Activated naive CD8-positive, alpha-beta T cell (primary cell): ENCODE data around the gene VAPB.
"Not testable (repeated sequence)": the region's sequence is repeated elsewhere in the genome, so short reads cannot be mapped to it uniquely, and the experiment has no call there.

Experiments used
- H3K27ac Mint-ChIP-seq: one replicate; pipeline ENCODE4 v1.8.0; 2021; ENCODE audit warnings: mixed read lengths
- H3K27me3 Mint-ChIP-seq: one replicate; pipeline ENCODE4 v1.8.0; 2021; ENCODE audit warnings: mixed read lengths
- H3K36me3 Mint-ChIP-seq: one replicate; pipeline ENCODE4 v1.8.0; 2021; ENCODE audit warnings: mixed read lengths
- H3K4me1 Mint-ChIP-seq: one replicate; pipeline ENCODE4 v1.8.0; 2021; ENCODE audit warnings: low read depth, mixed read lengths
- H3K4me3 Mint-ChIP-seq: one replicate; pipeline ENCODE4 v1.8.0; 2021; ENCODE audit warnings: mild to moderate bottlenecking, mixed read lengths
- H3K9me3 Mint-ChIP-seq: one replicate; pipeline ENCODE4 v1.8.0; 2021; ENCODE audit warnings: low read depth, mixed read lengths

VAPB gene

DNA sequence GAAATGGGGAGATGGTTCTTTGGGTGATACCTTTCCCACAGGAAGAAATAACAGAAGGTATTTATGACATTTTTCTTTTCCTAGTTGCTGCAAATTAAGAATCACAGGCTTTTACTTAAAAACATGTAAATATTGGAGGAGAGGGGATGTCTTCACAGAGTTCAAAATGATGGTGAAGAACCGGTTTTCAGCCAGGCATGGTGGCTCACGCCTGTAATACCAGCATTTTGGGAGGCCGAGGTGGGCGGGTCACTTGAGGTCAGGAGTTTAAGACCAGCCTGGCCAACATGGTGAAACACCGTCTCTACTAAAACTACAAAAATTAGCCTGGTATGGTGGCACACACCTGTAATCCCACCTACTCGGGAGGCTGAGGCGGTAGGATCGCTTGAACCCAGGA, 15.7 kb upstream of the VAPB start:
- H3K4me1 Mint-ChIP-seq, H3K27ac Mint-ChIP-seq, H3K27me3 Mint-ChIP-seq, H3K9me3 Mint-ChIP-seq, H3K4me3 Mint-ChIP-seq, H3K36me3 Mint-ChIP-seq: not testable (repeated sequence)

DNA sequence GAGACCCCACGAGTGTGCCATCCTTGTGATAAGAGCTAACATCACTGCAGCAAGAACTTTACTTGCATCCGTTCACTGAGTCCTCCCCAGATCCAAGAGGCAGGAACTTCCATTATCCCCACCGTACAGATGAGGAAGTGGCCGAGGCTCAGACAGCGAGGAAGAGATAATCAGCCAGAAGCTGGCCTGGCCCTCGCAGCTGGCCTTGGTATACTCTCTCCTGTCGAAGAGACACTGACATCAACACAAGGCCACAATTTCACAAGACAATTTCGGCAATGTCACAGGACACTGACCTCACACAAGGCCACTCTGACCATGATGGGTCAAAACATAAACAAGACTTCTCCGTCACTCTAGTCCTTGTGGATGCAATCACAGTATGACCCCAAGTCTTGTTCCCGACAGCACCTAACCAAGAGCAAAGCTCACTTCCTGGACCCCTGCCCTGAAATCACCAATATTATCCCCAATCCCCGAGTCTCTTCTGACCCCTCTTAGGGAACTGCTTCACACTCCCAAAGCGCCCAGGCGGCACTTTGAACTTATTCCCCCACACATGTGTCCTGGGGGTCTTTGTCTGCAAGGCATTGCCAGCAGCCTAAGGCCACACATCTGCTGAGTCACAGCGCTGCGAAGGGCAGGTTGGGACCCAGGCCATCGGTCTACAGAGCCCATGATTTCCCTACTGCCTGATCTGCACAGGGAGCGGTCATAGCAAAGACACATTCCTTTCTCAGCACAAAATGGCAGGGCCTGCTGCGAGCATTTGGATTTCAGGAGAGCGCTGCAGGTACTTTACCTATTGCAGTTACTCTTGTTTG, 14.8 kb upstream of the VAPB start:
- Mint-ChIP-seq H3K36me3 (no peaks in the 10 kb centered on the region), H3K9me3 (no peaks in the 10 kb centered on the region), H3K4me1 (no peaks in the 10 kb centered on the region), H3K27me3 (peaks cover 2% of the 10 kb centered on the region), H3K4me3 (no peak overlapping the region), H3K27ac (no peak overlapping the region)

DNA sequence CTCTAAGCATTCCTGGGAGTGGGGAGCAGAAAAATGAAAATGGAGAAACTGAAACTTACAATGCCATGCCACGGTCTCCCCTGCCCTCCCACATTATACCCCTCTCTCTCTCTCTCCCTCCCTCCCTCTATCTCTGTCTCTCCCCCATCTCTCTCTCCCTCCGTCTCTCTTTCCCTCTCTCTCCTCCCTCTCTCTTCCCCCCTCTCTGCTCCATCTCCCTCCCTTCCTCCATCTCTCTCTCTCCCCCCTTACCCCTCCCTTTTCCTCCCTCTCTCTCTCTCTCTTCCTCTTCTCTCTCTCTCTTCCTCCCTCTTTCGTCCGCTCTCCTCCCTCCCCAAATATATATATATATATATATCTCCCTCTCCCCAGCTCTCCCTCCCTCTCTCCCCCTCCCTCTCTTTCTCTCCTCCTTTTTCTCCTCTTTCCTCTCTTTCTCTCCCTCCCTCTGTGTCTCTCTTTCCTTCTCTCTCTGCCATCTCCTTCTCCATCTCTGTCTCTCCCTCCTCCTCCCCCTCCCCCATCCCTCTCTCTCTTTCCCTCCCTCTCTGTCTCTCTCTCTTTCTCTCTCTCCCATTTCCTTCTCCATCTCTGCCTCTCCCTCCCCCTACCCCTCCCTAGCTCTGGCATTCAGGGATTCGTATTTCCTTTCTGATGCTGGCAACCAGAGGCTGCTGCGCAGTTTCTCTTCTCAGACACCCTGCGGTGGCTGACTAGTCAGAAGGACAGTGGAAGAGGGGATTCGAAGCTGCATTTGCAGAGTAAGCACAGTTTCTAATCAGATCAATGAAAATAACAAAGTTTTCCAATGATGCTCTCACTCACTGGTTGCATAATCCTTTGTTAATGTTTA, 13.9 kb upstream of the VAPB start:
- peaks cover 2% of the 10 kb centered on the region for H3K27me3 Mint-ChIP-seq
- H3K4me1 Mint-ChIP-seq, result no peaks in the 10 kb centered on the region
- no peak overlapping the region for H3K4me3 Mint-ChIP-seq
- H3K27ac Mint-ChIP-seq, result no peak overlapping the region
- H3K9me3 Mint-ChIP-seq, result no peaks in the 10 kb centered on the region
- H3K36me3 Mint-ChIP-seq, result no peaks in the 10 kb centered on the region

DNA sequence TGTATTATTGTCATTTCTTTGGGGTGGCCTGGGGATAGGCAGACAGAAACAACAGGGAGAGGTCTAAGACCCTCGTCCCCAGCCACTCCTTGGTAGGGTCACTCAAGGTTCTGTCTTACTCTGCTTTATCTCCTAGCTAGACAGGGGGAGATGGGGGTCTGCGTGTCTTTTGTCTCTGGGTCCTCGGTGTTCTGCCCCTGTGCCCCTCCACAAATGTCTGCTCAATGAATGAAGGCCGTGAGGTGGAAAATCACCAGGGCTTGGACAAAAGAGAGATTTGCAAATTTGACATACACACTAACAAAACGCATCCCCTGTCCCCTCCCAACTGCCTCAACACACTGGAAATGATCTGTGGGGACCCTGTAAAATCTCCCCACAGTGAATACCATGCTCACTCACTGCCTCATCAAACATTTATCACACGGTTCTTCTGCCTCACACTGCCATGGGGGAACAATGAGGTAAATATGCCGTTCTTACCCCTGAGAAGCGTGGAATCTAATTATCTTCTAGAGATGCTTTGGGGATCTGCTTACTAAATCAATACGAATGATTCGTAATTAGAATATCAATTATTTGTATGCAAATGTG, 13.2 kb upstream of the VAPB start:
- Mint-ChIP-seq H3K4me1 (no peaks in the 10 kb centered on the region), H3K27me3 (peaks cover 3% of the 10 kb centered on the region), H3K36me3 (no peaks in the 10 kb centered on the region), H3K27ac (no peak overlapping the region), H3K4me3 (no peak overlapping the region), H3K9me3 (no peaks in the 10 kb centered on the region)

DNA sequence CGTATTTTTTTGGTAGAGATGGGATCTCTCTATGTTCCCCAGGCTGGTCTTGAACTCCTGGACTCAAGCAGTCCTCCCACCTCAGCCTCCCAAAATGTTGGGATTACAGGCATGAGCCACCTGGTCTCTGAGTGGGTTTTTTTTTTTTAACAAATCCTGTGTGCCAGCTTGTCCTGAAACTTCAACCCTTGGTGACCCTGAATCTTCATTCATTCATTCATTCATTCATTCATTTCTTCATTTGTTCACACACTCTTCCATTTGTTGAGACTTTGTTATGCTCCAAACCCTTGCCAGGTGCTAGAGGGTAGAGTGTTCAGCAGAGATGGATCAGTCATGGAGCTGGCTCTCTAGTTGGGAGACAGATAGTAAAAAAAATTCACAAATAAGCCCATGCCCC, 12.0 kb upstream of the VAPB start:
- no peak overlapping the region for H3K4me3 Mint-ChIP-seq
- H3K4me1 Mint-ChIP-seq, result no peaks in the 10 kb centered on the region
- peaks cover 4% of the 10 kb centered on the region for H3K27me3 Mint-ChIP-seq
- H3K36me3 Mint-ChIP-seq, result no peaks in the 10 kb centered on the region
- H3K27ac Mint-ChIP-seq, result no peak overlapping the region
- no peaks in the 10 kb centered on the region for H3K9me3 Mint-ChIP-seq

DNA sequence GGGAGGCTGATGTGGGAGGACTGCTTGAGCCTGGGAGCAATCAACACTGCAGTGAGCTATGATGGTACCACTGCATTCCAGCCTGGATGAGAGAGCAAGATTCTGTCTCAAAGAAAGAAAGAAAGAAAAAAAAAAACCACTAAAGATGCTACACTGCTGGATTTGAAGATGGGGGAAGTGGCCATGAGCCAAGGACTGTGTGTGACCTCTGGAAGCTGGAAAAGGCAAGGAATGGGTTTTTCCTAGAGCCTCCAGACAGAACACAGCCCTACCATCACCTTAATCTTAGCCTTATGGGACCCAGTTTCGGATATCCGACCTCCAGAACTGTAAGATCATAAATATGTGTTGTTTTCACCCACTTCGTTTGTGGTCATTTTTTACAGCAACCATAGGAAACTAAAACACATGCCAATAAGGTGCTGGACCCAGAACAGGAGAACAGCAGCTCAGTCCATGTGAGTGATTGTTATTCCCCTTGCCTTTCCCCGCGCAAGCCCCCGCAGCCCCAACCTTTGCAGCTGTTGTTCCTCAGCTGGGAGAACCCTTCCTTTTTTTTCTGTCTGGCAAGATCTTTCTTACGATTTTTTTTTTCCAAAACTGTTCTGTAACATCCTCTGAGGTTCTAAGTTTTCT, 11.1 kb upstream of the VAPB start:
- Mint-ChIP-seq H3K27me3 (peaks cover 6% of the 10 kb centered on the region), H3K9me3 (no peaks in the 10 kb centered on the region), H3K27ac (no peak overlapping the region), H3K36me3 (no peaks in the 10 kb centered on the region), H3K4me1 (no peaks in the 10 kb centered on the region), H3K4me3 (no peak overlapping the region)

DNA sequence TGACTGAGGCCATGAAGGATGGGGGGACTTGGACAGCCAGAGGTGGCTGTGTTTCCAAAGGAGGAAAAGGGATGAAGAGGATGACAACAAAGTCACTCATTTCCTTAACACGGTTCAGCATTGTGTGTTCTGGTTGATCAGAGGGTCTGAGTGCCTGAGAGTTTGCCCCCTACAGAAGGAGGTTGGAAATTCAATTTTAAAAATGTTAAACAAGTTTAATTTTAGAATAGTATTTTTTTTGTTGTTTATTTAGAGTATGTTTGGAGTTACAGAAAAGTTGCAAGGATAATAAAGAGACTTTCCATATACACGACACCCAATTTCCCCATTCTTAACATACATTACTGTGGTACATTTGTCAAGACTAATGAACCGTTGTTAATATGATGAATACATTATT, 10.3 kb upstream of the VAPB start:
- H3K4me1 Mint-ChIP-seq, result no peaks in the 10 kb centered on the region
- H3K9me3 Mint-ChIP-seq, result no peaks in the 10 kb centered on the region
- H3K27ac Mint-ChIP-seq, result no peak overlapping the region
- H3K27me3 Mint-ChIP-seq, result peaks cover 7% of the 10 kb centered on the region
- no peak overlapping the region for H3K4me3 Mint-ChIP-seq
- H3K36me3 Mint-ChIP-seq, result no peaks in the 10 kb centered on the region

DNA sequence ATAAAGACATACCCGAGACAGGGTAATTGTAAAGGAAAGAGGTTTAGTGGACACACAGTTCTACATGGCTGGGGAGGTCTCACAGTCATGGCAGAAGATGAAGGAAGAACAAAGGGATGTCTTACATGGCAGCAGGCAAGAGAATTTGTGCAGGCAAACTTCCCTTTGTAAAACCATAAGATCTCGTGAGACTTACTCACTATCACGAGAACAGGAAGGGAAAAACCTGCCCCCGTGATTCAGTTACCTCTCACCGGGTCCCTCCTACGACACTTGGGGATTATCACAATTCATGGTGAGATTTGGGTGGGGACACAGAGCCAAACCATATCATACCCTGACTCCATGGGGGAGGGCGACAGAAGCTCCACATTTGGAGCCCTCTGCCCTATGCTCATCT, 7.4 kb upstream of the VAPB start:
- peaks cover 7% of the 10 kb centered on the region for H3K27me3 Mint-ChIP-seq
- no peaks in the 10 kb centered on the region for H3K4me1 Mint-ChIP-seq
- no peaks in the 10 kb centered on the region for H3K36me3 Mint-ChIP-seq
- H3K27ac Mint-ChIP-seq, result no peak overlapping the region
- H3K4me3 Mint-ChIP-seq, result no peak overlapping the region
- H3K9me3 Mint-ChIP-seq, result no peaks in the 10 kb centered on the region

DNA sequence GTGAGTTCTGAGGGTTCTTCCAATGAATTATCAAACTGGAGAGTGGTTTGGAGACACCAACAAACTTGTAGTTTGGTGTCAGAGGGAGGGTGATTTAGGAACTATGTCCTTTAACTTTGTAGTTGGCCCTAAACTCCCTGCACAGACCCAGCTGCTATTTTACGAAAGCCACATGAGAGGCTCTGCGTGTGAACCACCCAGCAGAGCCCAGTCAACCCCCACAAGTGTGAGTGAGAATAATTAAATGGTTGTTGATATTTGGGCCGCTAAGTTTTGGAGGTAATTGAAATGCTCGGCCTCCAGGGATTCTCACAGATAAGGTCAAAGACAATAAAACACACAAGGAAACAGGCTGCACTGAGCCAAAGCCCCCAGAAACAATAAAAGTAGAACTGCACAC, 6.9 kb upstream of the VAPB start:
- peaks cover 7% of the 10 kb centered on the region for H3K27me3 Mint-ChIP-seq
- H3K36me3 Mint-ChIP-seq, result no peaks in the 10 kb centered on the region
- no peak overlapping the region for H3K27ac Mint-ChIP-seq
- H3K4me3 Mint-ChIP-seq, result no peak overlapping the region
- no peaks in the 10 kb centered on the region for H3K9me3 Mint-ChIP-seq
- no peaks in the 10 kb centered on the region for H3K4me1 Mint-ChIP-seq

DNA sequence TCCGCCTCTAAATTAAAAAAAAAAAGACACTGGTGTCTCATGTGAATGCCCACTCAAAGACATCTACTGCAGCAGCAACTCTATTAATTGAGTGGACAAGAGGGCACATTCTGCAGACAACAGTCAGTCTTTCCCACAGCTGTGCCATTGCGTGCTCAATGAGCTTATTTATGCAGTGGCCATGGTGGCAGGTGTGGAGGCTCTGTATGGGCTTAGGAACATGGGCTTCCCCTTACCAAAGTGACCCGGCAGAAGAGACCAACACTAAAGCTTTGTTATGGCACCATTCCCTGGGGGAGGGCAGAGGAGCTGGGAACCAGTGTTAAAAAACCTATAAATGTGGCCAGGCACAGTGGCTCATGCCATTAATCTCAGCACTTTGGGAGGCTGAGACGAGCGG, 4.2 kb upstream of the VAPB start:
- Mint-ChIP-seq H3K36me3 (peaks cover 2% of the 10 kb centered on the region), H3K27ac (no peak overlapping the region), H3K9me3 (no peaks in the 10 kb centered on the region), H3K4me1 (peaks cover 8% of the 10 kb centered on the region), H3K4me3 (no peak overlapping the region), H3K27me3 (peaks cover 5% of the 10 kb centered on the region)

DNA sequence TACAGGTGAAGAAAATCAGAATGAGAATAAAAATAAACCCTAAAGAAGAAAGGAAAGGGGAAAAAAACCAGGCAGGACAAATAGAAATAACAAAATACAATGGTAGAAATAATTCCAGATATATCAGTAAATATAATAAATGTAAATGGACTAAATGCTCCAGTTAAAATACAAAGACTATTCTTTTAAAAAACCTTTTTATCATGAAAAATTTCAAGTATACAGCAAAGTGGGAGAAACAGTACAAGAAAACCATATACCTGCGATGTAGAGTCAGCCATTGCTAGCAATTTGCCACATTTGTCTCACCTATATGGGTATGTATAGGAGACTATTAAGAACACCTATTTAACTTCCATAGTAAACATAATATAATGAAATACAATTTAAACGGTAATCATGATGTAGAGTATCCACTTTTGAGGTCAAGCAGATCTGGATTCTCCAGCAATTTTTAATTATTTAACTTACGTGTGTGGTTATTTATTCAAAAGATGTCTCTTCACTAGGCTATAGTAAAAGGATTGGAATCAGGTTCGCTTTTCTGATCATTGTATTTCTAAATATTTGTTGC, 914 bp upstream of the VAPB start:
- Mint-ChIP-seq H3K4me3 (peak overlapping the region; percentile 56), H3K9me3 (no peaks in the 10 kb centered on the region), H3K36me3 (peaks cover 5% of the 10 kb centered on the region), H3K27me3 (no peaks in the 10 kb centered on the region), H3K27ac (peak overlapping the region; percentile 10), H3K4me1 (peaks cover 39% of the 10 kb centered on the region)

DNA sequence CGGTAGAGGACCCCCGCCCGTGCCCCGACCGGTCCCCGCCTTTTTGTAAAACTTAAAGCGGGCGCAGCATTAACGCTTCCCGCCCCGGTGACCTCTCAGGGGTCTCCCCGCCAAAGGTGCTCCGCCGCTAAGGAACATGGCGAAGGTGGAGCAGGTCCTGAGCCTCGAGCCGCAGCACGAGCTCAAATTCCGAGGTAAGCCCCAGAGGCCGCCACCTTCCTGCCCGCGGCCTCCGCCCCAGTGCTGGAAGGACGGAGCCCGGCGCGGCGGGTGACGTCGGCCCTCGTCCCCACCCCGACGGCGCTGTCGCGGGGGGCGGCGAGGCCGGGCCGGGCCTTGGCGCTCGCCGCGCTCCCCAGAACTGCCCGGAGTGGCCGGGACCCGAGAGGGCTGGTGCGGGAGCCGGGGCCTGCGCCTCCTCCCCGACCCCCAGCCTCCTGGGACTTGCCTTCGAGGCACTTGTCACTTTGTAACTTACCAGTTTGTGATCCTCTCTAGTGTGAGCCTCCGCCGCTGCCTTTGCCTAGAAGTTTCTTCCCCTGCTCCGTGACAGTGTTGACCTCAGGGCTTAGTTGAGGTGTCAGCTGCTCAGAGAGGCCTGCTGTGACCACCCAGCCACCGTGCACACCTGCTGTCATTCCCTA, 417 bp downstream of the VAPB start:
- no peaks in the 10 kb centered on the region for H3K9me3 Mint-ChIP-seq
- H3K4me1 Mint-ChIP-seq, result peaks cover 49% of the 10 kb centered on the region
- H3K27me3 Mint-ChIP-seq, result no peaks in the 10 kb centered on the region
- peaks cover 9% of the 10 kb centered on the region for H3K36me3 Mint-ChIP-seq
- H3K27ac Mint-ChIP-seq, result peak overlapping the region; percentile 94
- H3K4me3 Mint-ChIP-seq, result peak overlapping the region; percentile 98

DNA sequence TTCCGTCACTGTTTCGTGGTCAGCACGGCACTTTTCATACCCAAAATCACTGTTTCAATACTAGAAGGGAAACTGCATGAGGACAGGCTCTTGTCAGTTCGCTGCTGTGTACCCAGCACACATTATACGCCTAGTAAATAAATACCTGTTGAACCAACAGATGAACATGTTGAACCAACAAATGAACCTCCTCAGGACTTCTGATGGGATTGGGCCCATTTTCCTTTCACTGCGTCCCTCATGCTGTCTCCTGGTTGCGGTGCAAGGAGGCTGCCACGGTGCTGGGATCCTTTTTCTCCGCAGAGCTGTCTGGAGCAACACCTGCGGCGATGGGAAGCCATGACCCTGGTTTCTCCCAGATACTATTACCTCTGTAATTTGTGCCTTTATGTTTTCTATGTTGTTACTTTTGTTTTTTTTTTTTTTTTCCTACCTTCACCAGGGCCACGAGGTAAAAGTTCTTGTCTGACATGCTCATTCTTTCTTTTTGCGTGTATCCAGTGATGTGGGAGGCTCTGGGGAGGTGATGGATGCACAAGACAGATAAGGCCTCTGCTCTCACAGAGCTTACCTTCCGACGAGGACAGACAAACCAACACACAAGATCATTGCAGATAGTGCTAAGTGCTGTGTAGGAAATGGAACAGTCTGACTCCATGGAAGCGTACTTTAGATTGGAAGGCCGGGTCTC, 1.1 kb downstream of the VAPB start:
- Mint-ChIP-seq H3K9me3 (no peaks in the 10 kb centered on the region), H3K27ac (peak overlapping the region; percentile 94), H3K27me3 (no peaks in the 10 kb centered on the region), H3K36me3 (peaks cover 9% of the 10 kb centered on the region), H3K4me1 (peaks cover 55% of the 10 kb centered on the region), H3K4me3 (peak overlapping the region; percentile 98)

DNA sequence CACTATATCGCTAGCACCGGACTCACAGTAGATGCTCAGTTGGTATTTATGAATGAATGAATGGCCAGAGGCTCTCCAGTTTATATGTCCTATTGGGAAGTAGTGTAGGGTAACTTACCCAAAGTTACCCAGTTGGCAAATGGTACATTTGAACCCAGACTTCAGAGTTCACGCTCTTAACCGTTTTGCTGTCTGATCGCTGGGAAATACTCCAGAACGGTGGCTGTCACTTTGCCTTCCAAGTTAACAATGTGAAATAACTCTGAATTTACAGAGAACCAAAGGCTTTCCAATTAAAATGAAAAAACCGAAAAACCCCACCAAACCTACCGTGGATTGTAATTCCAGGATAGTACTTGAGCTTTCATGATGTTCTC, 1.6 kb downstream of the VAPB start:
- peak overlapping the region; percentile 98 for H3K4me3 Mint-ChIP-seq
- H3K27ac Mint-ChIP-seq, result peak overlapping the region; percentile 94
- H3K9me3 Mint-ChIP-seq, result no peaks in the 10 kb centered on the region
- no peaks in the 10 kb centered on the region for H3K27me3 Mint-ChIP-seq
- H3K36me3 Mint-ChIP-seq, result peaks cover 9% of the 10 kb centered on the region
- peaks cover 60% of the 10 kb centered on the region for H3K4me1 Mint-ChIP-seq
